Activated CD8-positive, alpha-beta T cell treated with anti-CD3 and anti-CD28 coated beads for 36 hours (primary cell): ENCODE data around the gene UCN. TPM values are rescaled to one million over a fixed set of nuclear protein-coding genes. Genes with fewer than 3 reads are reported as not detected.

Experiments
- ATAC-seq: fragments of 200-7000 bp; cut with Tn5 transposase; one replicate; pipeline ENCODE4 v1.10.0; 2021; ENCODE audit warnings: mild to moderate bottlenecking, moderate library complexity
- CTCF ChIA-PET: fragments of 350-600 bp; sonication (Branson Sonifier 250); formaldehyde crosslinking; loops from one replicate; lab custom pipeline; 2021; ENCODE audit warnings: antibody characterized with exemption; lab: Charles Lee
- POLR2A ChIA-PET: fragments of 350-600 bp; sonication (Branson Sonifier 250); formaldehyde crosslinking; loops from one replicate; lab custom pipeline; 2021; ENCODE audit warnings: antibody characterized with exemption; lab: Charles Lee
- DNase-seq: peaks from one replicate; pipeline ENCODE4 v3.0.0-alpha.2; 2020
- H3K27ac Mint-ChIP-seq: one replicate; pipeline ENCODE4 v1.8.0; 2021; ENCODE audit warnings: mild to moderate bottlenecking, mixed read lengths
- H3K27me3 Mint-ChIP-seq: one replicate; pipeline ENCODE4 v1.8.0; 2021; ENCODE audit warnings: mixed read lengths
- H3K36me3 Mint-ChIP-seq: one replicate; pipeline ENCODE4 v1.8.0; 2021; ENCODE audit warnings: low read depth, mixed read lengths
- H3K4me1 Mint-ChIP-seq: one replicate; pipeline ENCODE4 v1.8.0; 2021; ENCODE audit warnings: low read depth, mixed read lengths
- H3K4me3 Mint-ChIP-seq: one replicate; pipeline ENCODE4 v1.8.0; 2021; ENCODE audit warnings: mild to moderate bottlenecking, moderate library complexity, mixed read lengths
- H3K9me3 Mint-ChIP-seq: one replicate; pipeline ENCODE4 v1.8.0; 2021; ENCODE audit warnings: mixed read lengths
- CTCF ChIP-seq: fragments of 200-600 bp; IDR thresholded peaks from one replicate; pipeline ENCODE4 v1.8.0; 2022; ENCODE audit warnings: antibody characterized with exemption, mild to moderate bottlenecking
- intact Hi-C: fragments of 100-400 bp; cut with micrococcal nuclease; formaldehyde crosslinking; loops from one replicate; pipeline ENCODE4 v1.10.0; 2022
- total RNA-seq, 2 experiments: library from RNA; stranded (reverse); gene quantifications; one replicate each; pipeline ENCODE4 v1.2.3, GENCODE V29; 2021

The UCN gene
- total RNA-seq, 2 experiments from 2014 or later, result 2.5 to 2.7 TPM

GRCh38 chr2:27261926-27262298 is 46.3 kb downstream of the UCN start:
- H3K36me3 Mint-ChIP-seq, result no peaks in the 10 kb centered on the region
- ChIA-PET POLR2A (no interaction called here), CTCF (interaction anchor here (1.1 kb wide), 1 partner anchor 18 kb away, joined by 4 read pairs; no protein-coding TSS in a partner anchor)
- no peak for TF ChIP-seq CTCF
- no peak for DNase-seq
- peaks cover 48% of the 10 kb centered on the region for H3K27me3 Mint-ChIP-seq
- ATAC-seq, result no peak
- peak overlapping the region; percentile 39 for H3K4me3 Mint-ChIP-seq
- no peaks in the 10 kb centered on the region for H3K9me3 Mint-ChIP-seq
- intact Hi-C loops, result no loop called here
- H3K27ac Mint-ChIP-seq, result no peak overlapping the region
- H3K4me1 Mint-ChIP-seq, result peaks cover 24% of the 10 kb centered on the region

GRCh38 chr2:27261241-27261925 is 46.9 kb downstream of the UCN start:
- Mint-ChIP-seq H3K4me1 (peaks cover 24% of the 10 kb centered on the region), H3K27ac (no peak overlapping the region), H3K4me3 (peak overlapping the region; percentile 39), H3K9me3 (no peaks in the 10 kb centered on the region), H3K27me3 (peaks cover 48% of the 10 kb centered on the region), H3K36me3 (no peaks in the 10 kb centered on the region)
- intact Hi-C loops, result no loop called here
- ChIA-PET CTCF (interaction anchor here (1.0 kb wide), 1 partner anchor 18 kb away, joined by 3 read pairs; no protein-coding TSS in a partner anchor), POLR2A (no interaction called here)
- no peak for DNase-seq
- ATAC-seq, result no peak
- no peak for TF ChIP-seq CTCF

- CTCF ChIA-PET, result interaction anchor here (1.8 kb wide), 1 partner anchor 22 kb away, joined by 3 read pairs; no protein-coding TSS in a partner anchor
- H3K27me3 Mint-ChIP-seq, result peaks cover 46% of the 10 kb centered on the region
- DNase-seq (no peak), ATAC-seq (no peak)
- H3K27ac Mint-ChIP-seq, result no peak overlapping the region
- intact Hi-C loops, result no loop called here
- H3K36me3 Mint-ChIP-seq, result no peaks in the 10 kb centered on the region
- POLR2A ChIA-PET, result interaction anchor here (0.6 kb wide), 1 partner anchor 123 kb away, joined by 3 read pairs; no protein-coding TSS in a partner anchor
- H3K4me3 Mint-ChIP-seq, result no peak overlapping the region
- H3K9me3 Mint-ChIP-seq, result no peaks in the 10 kb centered on the region
- H3K4me1 Mint-ChIP-seq, result peaks cover 4% of the 10 kb centered on the region
- TF ChIP-seq CTCF, result no peak
Observed at GRCh38 chr2:27258051-27258450, 50.2 kb downstream of the UCN start.

Other genes starting within 250 kb of the UCN start
- gene OST4, start 236.8 kb downstream of the UCN start, total RNA-seq, result 100 to 1,000 TPM; 257 to 262 TPM
- under 1 TPM; 0.61 to 0.63 TPM for gene EMILIN1, start 229.8 kb downstream of the UCN start, total RNA-seq
- gene KHK, start 221.7 kb downstream of the UCN start, total RNA-seq, result 1 to 10 TPM; 6.7 to 9.5 TPM
- 1 to 10 TPM; 3.7 to 4.3 TPM for gene CGREF1, start 189.3 kb downstream of the UCN start, total RNA-seq
- under 1 TPM; 0.36 to 0.50 TPM for gene ABHD1, start 184.6 kb downstream of the UCN start, total RNA-seq
- gene PREB, start 173.8 kb downstream of the UCN start, total RNA-seq, result 10 to 100 TPM; 60.5 to 63.2 TPM
- gene PRR30, start 169.0 kb downstream of the UCN start, total RNA-seq, result not detected
- not detected for gene TCF23, start 159.4 kb downstream of the UCN start, total RNA-seq
- 10 to 100 TPM; 62.6 to 65.2 TPM for gene ATRAID, start 96.4 kb downstream of the UCN start, total RNA-seq
- gene SLC5A6, start 96.2 kb downstream of the UCN start, total RNA-seq, result 10 to 100 TPM; 34.9 to 37.7 TPM
- gene CAD, start 91.1 kb downstream of the UCN start, total RNA-seq, result 100 to 1,000 TPM; 125 to 127 TPM
- gene SLC30A3, start 45.4 kb downstream of the UCN start, total RNA-seq, result under 1 TPM; 0.32 to 0.43 TPM
- not detected for gene DNAJC5G, start 33.0 kb downstream of the UCN start, total RNA-seq
- under 1 TPM; 0.16 to 0.23 TPM for gene TRIM54, start 26.0 kb downstream of the UCN start, total RNA-seq
- gene MPV17, start 14.7 kb upstream of the UCN start, total RNA-seq, result 10 to 100 TPM; 72.3 to 85.1 TPM
- gene GTF3C2, start 48.3 kb upstream of the UCN start, total RNA-seq, result 10 to 100 TPM; 57.6 to 63.6 TPM
- 10 to 100 TPM; 29.2 to 30.4 TPM for gene EIF2B4, start 61.9 kb upstream of the UCN start, total RNA-seq
- gene SNX17, start 62.2 kb upstream of the UCN start, total RNA-seq, result 10 to 100 TPM; 74.5 to 82.3 TPM
- gene ZNF513, start 72.3 kb upstream of the UCN start, total RNA-seq, result 1 to 10 TPM; 6.8 to 7.2 TPM
- 100 to 1,000 TPM; 138 to 142 TPM for gene PPM1G, start 101.1 kb upstream of the UCN start, total RNA-seq
- gene NRBP1, start 120.2 kb upstream of the UCN start, total RNA-seq, result 10 to 100 TPM; 60.5 to 62.1 TPM
- 1 to 10 TPM; 4.2 to 4.3 TPM for gene KRTCAP3, start 133.9 kb upstream of the UCN start, total RNA-seq
- 10 to 100 TPM; 12.1 to 13.2 TPM for gene IFT172, start 181.3 kb upstream of the UCN start, total RNA-seq
- not detected for gene FNDC4, start 186.8 kb upstream of the UCN start, total RNA-seq
- not detected for gene GCKR, start 188.4 kb upstream of the UCN start, total RNA-seq